GM18526 (cell line): Measurements from ENCODE around the gene NDUFS5.

Source experiments
- POLR2A ChIP-seq: IDR thresholded peaks from 3 replicates; pipeline ENCODE4 v1.6.1; 2011; ENCODE audit not compliant: insufficient read length; ENCODE audit errors: extremely low read depth

Gene NDUFS5

DNA sequence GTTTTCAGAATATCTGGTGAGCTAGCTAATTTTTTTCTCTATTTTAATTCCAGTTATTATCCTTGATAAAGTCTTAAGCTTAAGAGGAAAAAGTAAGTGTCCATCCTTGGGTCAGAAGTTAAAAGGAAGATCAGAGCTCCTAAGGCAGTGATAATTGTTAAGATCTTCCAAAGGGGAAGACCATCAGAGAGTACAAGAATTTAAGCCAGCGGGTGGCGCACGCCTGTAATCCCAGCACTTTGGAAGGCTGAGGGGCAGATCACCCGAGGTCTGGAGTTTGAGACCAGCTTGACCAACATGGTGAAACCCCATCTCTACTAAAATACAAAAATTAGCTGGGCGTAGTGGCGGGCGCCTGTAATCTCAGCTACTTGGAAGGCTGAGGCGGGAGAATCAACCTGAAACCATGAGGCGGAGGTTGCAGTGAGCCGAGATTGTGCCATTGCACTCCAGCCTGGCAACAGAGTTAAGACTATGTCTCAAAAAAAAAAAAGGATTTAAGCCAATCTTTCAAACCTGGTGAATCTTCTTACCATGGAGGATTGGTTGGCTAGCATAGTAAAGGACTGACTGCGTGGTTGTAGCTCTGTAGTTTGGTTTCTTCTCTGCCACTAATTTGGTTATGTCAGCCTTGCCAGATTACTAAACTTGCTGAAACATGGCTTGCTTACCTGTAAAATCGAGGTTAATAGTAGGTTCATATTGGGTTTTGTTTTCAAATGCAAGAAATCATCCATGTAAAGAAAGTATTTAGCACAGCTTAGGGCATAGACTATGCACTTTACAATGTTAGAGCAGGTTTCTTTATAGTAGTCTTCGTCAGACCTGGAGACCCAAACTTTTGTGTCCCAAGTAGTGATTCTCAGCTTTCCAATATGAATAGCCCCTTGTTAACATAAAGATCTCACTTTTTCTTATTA lies 19.2 kb upstream of the NDUFS5 start:
- TF ChIP-seq POLR2A = no peak

DNA sequence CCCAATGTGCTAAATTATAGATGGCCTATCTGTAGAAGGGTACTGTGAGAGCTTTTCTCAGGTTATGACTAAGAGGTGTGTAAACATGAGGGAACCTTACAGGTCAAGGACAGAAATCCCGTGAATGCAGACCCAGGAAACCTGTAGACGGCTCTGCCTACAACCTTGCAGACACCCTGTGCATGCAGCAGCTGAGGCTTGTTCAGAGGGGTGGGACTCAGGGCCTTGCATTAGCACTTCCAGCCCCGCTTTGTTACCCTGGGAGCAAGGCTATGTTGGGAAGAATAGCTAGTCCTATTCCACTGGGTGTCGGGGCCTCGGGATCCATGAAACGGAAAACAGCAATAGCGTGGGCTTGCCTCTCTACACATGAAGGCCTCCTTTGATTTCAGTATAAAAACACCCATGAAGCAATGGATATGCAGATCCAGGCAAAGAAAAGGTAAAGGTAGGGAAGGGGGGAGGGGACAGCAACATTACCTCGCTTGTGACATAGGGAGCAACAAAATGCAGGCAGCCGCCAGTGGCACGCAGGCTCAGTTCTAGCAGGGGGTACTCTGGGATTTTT lies 9.5 kb upstream of the NDUFS5 start:
- no peak for TF ChIP-seq POLR2A

DNA sequence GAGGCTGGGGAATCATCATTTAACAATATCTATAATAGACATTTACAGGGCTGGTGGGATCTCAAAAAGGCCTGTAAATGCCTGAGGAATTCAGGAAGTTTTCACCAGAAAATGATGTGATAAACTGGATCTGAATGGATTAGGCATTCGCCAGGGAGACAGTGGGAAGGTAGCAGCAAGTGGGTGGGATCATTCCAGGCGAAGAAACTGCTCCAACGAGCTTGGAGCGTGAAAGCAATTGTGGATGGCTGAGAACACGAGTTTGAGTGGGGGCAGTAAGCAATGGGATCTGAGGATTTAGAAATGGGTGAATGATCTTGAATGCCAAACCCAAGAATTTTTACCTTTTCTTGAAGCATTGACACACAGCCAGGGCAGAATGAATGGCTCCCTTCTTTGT lies 8.9 kb upstream of the NDUFS5 start:
- no peak for TF ChIP-seq POLR2A

DNA sequence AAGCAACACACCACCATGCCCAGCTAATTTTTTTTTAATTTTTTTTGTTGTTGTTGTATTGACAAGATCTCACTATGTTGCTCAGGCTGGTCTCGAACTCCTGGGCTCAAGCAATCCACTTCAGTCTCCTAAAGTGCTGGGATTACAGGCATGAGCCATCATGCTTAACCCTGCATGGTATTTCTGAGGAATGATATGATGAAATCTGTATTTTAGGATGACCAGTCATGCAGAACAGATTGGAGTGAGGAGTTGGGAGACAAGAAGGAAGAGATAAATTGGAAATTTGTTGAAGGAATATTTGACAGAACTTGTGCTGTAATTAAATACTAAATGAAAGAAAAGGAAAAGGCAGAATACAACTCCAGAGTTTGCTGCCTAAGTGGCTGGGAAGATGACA lies 4.7 kb upstream of the NDUFS5 start:
- TF ChIP-seq POLR2A = no peak

DNA sequence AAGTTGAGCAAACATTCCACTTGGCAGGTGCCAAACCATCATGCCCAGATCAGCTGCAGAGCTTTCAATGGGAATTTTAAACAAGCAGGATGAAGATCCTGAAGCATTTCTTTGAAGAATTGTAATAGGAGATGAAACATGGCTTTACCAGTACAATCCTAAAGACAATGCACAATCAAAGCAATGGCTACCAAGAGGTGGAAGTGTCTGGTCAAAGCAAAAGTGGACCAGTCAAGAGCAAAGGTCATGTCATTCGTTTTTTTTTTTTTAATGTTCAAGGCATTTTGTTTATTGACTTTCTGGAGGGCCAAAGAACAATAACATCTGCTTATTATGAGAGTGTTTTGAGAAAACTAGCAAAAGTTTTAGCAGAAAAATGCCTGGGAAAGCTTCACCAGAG lies 3.0 kb upstream of the NDUFS5 start:
- TF ChIP-seq POLR2A = no peak

DNA sequence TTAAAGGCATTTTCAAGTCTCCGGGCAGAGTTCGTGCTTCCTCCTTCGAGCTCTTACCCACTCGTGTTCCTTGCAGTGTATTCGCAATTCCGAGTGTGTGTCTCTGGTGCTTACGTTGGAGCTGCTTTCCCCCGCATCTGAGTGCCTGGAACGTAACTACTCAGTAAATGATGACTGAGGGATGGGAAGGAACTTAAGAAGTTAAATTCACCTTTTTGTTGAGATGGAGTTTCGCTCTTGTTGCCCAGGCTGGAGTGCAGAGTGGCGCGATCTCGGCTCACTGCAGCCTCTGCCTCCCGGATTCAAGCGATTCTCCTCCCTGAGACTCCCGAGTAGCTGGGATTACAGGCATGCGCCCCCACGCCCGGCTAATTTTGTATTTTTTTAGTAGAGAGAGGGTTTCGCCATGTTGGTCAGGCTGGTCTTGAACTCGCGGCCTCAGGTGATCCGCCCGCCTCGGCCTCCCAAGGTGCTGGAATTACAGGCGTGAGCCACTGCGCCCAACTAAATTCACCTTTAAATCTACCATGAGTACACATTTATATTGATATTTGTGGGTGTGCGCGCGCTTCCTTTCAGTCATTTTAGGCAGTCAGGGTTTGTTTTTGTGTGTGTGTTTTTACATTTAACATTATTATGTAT lies 837 bp downstream of the NDUFS5 start:
- TF ChIP-seq POLR2A = no peak

DNA sequence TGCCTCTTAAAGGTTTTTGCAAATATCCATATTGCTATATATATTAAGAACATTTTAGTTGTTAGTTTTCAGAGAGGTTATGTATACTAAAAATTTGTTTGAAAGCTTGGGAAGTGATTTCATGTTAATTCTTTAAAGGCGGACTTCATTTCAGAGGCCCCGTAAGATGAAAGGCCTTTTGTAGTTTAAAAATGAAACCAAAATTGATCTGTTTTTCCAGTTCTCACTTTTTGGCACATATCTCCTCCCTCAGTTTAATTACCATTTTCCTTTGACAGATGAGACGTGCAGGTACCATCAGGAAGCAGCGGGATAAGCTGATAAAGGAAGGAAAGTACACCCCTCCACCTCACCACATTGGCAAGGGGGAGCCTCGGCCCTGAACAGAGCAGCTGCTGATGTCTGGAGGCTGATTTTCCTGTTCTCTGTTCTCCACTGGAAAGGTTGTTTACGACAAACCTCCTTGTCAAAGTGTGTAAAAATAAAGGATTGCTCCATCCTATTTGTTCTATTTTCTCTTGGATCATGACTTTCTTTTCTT lies 8.0 kb downstream of the NDUFS5 start:
- TF ChIP-seq POLR2A = no peak

DNA sequence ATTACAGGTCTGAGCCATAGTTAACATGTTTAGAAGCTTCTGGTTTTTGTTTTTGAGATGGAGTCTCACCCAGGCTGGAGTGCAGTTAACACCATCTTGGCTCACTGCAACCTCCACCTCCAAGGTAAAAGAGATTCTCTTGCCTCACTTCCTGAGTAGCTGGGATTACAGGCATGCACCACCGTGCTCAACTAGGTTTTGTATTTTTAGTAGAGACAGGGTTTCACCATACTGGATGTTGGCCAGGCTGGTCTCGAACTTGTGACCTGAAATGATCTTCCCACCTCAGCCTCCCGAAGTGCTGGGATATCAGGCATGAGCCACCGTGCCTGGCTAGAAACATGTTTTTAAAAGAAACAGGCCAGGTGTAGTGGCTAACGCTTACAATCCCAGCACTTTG lies 10.5 kb downstream of the NDUFS5 start:
- TF ChIP-seq POLR2A = no peak

DNA sequence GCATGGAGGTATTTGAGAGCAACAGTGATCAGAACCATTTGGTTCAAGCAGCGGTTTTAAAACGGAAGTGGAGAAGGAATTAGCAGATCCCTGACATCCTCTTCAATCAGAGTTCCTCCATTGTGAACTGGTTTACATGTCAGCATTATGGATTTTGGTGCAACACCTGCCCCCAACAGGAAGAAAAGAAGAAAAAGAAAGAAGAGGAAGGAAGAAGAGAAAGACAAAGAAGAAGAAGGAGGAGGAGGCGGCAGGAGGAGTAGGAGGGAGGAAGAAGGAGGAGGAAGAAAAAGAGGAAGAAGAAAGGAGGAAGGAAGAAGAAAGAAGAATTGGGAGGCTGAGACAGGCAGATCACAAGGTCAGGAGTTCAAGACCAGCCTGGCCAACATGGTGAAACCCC lies 17.4 kb downstream of the NDUFS5 start:
- TF ChIP-seq POLR2A = no peak

DNA sequence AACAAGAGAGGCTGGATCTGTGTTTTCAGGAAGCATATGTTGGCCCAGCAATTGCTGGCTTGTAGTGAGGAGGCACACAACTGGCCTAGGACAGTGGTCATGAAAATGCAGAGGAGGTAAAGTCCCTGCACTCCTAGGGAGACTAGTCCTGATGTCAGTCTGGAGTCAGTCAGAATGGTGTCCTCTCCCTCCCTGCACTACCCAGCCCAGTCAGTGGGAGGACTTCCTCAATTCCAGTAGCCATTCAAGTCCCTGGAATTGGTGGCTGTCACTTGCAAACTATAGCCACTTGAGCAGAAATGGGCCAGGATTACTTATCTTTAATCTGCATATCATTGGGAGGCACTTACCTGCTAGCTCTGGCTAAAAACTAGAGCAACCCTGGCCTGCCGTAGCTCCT lies 18.6 kb downstream of the NDUFS5 start:
- TF ChIP-seq POLR2A = no peak

DNA sequence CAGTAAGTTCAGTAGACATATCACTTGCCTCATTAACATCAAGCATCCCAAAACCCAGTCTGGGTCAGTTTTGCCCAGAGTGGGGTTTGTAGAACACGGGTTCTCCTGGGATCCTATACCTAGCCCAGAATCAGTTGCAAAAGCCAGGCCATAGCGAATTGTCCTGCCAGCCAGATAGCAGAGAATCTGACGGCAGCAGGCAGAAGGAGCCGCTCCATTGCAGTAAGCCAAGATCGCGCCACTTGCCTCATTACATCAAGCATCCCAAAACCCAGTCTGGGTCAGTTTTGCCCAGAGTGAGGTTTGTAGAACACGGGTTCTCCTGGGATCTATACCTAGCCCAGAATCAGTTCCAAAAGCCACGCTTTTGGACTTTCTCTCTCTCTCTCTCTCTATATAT lies 19.1 kb downstream of the NDUFS5 start:
- TF ChIP-seq POLR2A = no peak

DNA sequence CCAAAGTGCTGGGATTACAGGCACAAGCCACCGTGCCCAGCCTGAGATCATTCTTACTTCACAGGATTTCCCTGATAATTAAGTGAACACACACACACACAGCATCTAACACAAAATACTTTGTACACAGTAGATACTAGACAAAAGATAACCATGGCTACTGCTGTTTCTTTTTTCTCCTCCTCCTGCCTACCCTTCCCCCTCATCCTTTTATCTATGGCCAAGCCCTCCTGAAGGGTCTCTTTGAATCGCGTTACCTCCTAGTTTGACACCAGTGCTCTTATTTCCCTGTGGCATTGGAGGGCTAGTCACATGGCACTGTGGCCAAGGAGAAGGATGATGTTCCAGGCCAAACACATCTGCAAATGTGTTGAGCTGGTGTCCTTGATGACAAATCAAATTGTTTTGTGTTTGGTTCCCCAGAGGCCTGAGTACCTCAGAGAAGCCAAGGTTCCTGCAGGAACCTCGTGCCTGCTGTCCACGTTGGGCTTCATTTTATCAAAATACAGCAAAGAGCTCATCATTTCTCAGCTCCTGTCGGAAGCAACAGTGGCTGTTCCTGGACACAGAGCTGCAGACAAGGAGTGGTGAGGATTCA lies 20.6 kb downstream of the NDUFS5 start:
- TF ChIP-seq POLR2A = no peak

DNA sequence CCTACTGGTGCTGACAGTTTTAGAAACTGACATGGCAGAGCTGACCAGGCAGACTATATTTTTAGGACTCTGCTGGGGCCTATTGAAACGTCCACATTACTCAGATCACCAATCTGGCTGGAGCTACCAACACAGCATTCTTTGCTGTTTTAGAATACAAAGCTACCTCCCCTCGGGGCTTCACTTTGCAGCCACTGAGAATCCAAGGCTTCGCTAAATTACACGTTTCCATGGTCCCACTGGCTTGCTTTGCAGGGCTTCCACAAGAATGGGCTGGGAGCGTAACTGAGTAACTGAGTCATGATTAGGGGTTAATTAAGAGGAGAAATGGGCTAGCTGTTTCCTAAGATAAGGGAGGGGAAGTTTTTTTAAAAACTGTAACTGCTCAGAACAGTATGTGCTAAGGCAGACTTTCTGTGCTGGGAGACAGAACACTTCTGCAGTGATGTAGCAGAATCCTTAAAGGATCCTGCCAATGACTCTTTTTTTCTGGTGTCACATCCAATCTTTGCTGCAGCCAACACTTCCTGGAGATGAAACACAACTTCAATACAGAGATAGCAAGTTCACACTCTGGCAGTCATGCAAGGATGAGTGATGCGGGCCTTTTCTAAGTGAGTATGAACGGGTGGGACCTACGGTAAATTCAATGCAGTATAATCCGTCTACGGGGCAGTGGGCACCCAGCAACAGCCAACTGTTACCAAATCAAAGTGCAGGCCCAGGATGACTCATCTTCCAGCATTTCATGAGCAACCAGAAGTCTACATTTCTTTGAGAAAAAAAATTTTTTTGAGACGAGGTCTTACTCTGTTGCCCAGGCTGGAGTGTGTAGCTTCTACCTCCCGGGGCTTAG lies 21.5 kb downstream of the NDUFS5 start:
- TF ChIP-seq POLR2A = no peak

DNA sequence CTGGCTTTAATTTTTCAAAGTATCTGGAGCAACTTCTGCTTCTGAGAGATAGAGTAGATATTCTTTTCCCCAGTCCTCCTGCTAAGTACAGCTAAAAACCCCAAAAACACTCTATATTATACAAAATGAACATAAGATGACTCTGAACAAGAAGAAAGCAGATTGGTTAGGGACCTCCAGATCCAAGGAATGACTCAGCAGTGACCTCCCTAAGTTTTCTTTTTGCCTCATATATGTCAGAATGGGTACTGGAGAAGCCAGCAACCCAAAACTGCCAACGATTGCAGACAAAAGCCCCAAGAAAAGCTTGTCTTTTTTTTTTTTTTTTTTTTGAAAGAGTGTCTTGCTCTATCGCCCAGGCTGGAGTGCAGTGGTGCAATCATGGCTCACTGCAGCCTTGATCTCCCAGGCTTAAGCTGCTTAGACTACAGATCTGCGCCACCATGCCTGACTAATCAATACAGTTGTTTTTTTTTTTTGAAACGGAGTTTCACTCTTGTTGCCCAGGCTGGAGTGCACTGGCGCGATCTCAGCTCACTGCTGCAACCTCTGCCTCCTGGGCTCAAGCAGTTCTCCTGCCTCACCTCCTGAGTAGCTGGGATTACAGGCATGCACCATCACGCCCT lies 22.7 kb downstream of the NDUFS5 start:
- no peak for TF ChIP-seq POLR2A
